ENCODE data around the gene CTLA4. TPM values are rescaled to one million over a fixed set of nuclear protein-coding genes. Genes with fewer than 3 reads are reported as not detected.

Gene CTLA4
- total RNA-seq, 1 donor from 2014 or later: not detected

DNA sequence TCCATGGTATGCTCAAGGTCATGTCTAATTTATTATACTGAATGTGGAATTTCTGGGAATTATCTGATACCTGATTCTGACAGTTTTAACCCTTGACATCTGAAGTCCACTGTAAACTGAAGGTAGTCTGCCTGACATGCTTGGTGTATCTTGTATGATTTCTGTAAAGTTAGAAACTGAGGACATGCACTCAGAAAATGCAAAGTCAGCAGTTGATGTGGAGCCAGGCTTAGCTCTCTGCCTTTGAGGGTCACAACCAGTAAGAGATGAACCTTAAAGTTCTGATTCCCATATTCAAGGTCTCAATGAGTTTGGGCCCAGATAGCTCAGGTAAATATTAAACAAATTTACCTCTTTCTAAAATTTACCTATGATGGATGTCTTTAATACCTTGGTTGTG lies 12.3 kb upstream of the CTLA4 start:
- Histone ChIP-seq H3K27me3 (ENCODE audit: control insufficient read depth in 3 of 3, insufficient read depth in 3 of 3, low read length in 3 of 3) (no peaks in the 10 kb centered on the region), H3K9ac (ENCODE audit: low read depth in 1 of 3, low read length in 3 of 3) (no peak overlapping the region), H3K4me1 (ENCODE audit: control insufficient read depth in 3 of 3, insufficient read depth in 3 of 3, low read length in 3 of 3) (no peaks in the 10 kb centered on the region), H3K4me3 (ENCODE audit: low read length in 3 of 3) (no peak overlapping the region), H3K27ac (ENCODE audit: low read depth, low read length) (no peak overlapping the region), H3K9me3 (ENCODE audit: control insufficient read depth in 3 of 3, low read length in 3 of 3) (no peaks in the 10 kb centered on the region), H3K36me3 (ENCODE audit: control insufficient read depth in 3 of 3, insufficient read depth in 3 of 3, low read length in 3 of 3) (no peaks in the 10 kb centered on the region)

DNA sequence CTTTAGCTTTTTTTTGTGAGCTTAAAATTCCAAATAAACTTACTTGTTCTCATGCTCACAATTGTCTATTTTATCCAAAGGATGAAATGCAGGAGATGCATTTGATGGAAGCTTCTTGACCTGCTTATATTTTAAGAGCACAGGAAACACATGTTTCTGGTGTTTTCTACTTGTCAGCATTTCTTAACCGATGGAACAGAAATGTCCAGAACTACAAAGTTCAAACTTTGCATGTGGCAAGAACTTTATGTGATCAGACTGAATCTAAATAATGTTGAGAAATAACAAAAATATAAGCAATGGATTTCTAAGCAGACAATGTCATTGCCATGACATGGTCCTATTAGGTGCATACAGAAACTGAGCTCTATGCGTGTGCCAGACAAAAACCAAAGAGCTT lies 9.9 kb upstream of the CTLA4 start:
- Histone ChIP-seq H3K36me3 (ENCODE audit: control insufficient read depth in 3 of 3, insufficient read depth in 3 of 3, low read length in 3 of 3) (no peaks in the 10 kb centered on the region), H3K4me1 (ENCODE audit: control insufficient read depth in 3 of 3, insufficient read depth in 3 of 3, low read length in 3 of 3) (no peaks in the 10 kb centered on the region), H3K9me3 (ENCODE audit: control insufficient read depth in 3 of 3, low read length in 3 of 3) (no peaks in the 10 kb centered on the region), H3K9ac (ENCODE audit: low read depth in 1 of 3, low read length in 3 of 3) (no peak overlapping the region), H3K4me3 (ENCODE audit: low read length in 3 of 3) (no peak overlapping the region), H3K27me3 (ENCODE audit: control insufficient read depth in 3 of 3, insufficient read depth in 3 of 3, low read length in 3 of 3) (no peaks in the 10 kb centered on the region), H3K27ac (ENCODE audit: low read depth, low read length) (no peak overlapping the region)

DNA sequence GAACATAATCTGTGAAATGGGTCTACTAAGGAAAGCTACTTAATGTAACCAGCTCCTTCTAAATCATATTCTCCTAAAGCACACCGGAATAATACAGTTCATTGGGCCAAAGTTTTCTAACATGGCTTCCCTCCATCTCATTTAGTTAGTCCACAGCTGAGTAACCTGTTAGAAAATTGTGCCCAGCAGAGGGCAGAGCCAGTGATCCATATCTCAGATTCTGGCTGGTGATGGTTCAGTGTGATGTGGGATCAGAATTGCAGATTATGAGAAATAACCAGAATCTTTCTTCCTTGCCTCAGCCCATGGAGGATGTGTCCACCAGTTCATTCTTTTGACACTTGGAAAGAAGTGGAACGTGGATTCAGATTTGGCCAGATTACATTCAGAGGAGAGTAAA lies 9.4 kb upstream of the CTLA4 start:
- no peak overlapping the region for H3K4me3 ChIP-seq (ENCODE audit: low read length in 3 of 3)
- H3K9me3 ChIP-seq (ENCODE audit: control insufficient read depth in 3 of 3, low read length in 3 of 3): no peaks in the 10 kb centered on the region
- H3K27ac ChIP-seq (ENCODE audit: low read depth, low read length): no peak overlapping the region
- H3K36me3 ChIP-seq (ENCODE audit: control insufficient read depth in 3 of 3, insufficient read depth in 3 of 3, low read length in 3 of 3): no peaks in the 10 kb centered on the region
- no peaks in the 10 kb centered on the region for H3K4me1 ChIP-seq (ENCODE audit: control insufficient read depth in 3 of 3, insufficient read depth in 3 of 3, low read length in 3 of 3)
- no peaks in the 10 kb centered on the region for H3K27me3 ChIP-seq (ENCODE audit: control insufficient read depth in 3 of 3, insufficient read depth in 3 of 3, low read length in 3 of 3)
- no peak overlapping the region for H3K9ac ChIP-seq (ENCODE audit: low read depth in 1 of 3, low read length in 3 of 3)

GRCh38 chr2:203859030-203859789 lies 8.4 kb upstream of the CTLA4 start:
- H3K36me3 ChIP-seq (ENCODE audit: control insufficient read depth in 3 of 3, insufficient read depth in 3 of 3, low read length in 3 of 3): no peaks in the 10 kb centered on the region
- H3K9ac ChIP-seq (ENCODE audit: low read depth in 1 of 3, low read length in 3 of 3): no peak overlapping the region

DNA sequence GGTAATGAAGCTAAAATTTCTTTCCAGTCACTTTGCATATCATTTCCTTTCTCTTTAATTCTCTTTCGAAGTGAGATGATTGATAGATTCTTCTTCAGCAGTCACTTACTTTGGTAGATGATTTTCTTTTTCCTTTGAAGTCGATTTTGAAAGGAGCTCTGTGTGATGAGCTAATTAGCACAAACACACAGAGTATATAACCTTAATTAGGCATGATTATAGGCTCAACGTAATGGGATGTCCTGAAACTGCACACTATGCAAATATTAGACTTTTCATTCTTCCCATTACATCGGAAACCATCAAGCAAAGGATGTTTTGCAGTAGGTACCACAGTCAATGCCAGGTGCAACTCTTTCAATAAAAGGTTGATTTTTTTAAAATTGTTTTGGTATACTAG lies 6.4 kb upstream of the CTLA4 start:
- no peaks in the 10 kb centered on the region for H3K36me3 ChIP-seq (ENCODE audit: control insufficient read depth in 3 of 3, insufficient read depth in 3 of 3, low read length in 3 of 3)
- no peak overlapping the region for H3K9ac ChIP-seq (ENCODE audit: low read depth in 1 of 3, low read length in 3 of 3)
- H3K4me1 ChIP-seq (ENCODE audit: control insufficient read depth in 3 of 3, insufficient read depth in 3 of 3, low read length in 3 of 3): no peaks in the 10 kb centered on the region
- H3K9me3 ChIP-seq (ENCODE audit: control insufficient read depth in 3 of 3, low read length in 3 of 3): no peaks in the 10 kb centered on the region
- no peak overlapping the region for H3K27ac ChIP-seq (ENCODE audit: low read depth, low read length)
- no peaks in the 10 kb centered on the region for H3K27me3 ChIP-seq (ENCODE audit: control insufficient read depth in 3 of 3, insufficient read depth in 3 of 3, low read length in 3 of 3)
- no peak overlapping the region for H3K4me3 ChIP-seq (ENCODE audit: low read length in 3 of 3)

More at GRCh38 chr2:203859030-203859789, 8.4 kb upstream of the CTLA4 start:
- no peak overlapping the region for H3K27ac ChIP-seq (ENCODE audit: low read depth, low read length)
- H3K4me1 ChIP-seq (ENCODE audit: control insufficient read depth in 3 of 3, insufficient read depth in 3 of 3, low read length in 3 of 3): no peaks in the 10 kb centered on the region
- H3K27me3 ChIP-seq (ENCODE audit: control insufficient read depth in 3 of 3, insufficient read depth in 3 of 3, low read length in 3 of 3): no peaks in the 10 kb centered on the region
- H3K4me3 ChIP-seq (ENCODE audit: low read length in 3 of 3): no peak overlapping the region
- no peaks in the 10 kb centered on the region for H3K9me3 ChIP-seq (ENCODE audit: control insufficient read depth in 3 of 3, low read length in 3 of 3)

DNA sequence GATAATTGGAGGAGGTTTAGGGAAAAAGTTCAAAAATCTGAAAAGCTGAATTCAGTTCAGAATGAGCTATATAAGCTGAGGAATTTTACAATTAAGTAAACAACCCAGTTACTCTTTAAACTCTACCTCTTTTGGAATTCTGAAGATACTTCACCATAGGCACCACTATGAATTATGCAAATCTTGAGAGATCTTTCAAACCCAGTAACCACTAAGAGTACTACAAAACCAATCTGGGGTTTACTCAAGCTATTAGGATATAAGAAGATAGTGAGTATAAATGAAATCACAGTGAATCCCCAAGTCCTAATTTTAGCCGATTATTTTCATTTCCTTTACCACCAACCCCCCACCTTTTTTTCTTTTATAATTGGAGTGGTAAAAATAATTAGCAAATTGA lies 6.0 kb upstream of the CTLA4 start:
- Histone ChIP-seq H3K36me3 (ENCODE audit: control insufficient read depth in 3 of 3, insufficient read depth in 3 of 3, low read length in 3 of 3) (no peaks in the 10 kb centered on the region), H3K9ac (ENCODE audit: low read depth in 1 of 3, low read length in 3 of 3) (no peak overlapping the region), H3K27ac (ENCODE audit: low read depth, low read length) (no peak overlapping the region), H3K27me3 (ENCODE audit: control insufficient read depth in 3 of 3, insufficient read depth in 3 of 3, low read length in 3 of 3) (no peaks in the 10 kb centered on the region), H3K4me3 (ENCODE audit: low read length in 3 of 3) (no peak overlapping the region), H3K9me3 (ENCODE audit: control insufficient read depth in 3 of 3, low read length in 3 of 3) (no peaks in the 10 kb centered on the region), H3K4me1 (ENCODE audit: control insufficient read depth in 3 of 3, insufficient read depth in 3 of 3, low read length in 3 of 3) (no peaks in the 10 kb centered on the region)

DNA sequence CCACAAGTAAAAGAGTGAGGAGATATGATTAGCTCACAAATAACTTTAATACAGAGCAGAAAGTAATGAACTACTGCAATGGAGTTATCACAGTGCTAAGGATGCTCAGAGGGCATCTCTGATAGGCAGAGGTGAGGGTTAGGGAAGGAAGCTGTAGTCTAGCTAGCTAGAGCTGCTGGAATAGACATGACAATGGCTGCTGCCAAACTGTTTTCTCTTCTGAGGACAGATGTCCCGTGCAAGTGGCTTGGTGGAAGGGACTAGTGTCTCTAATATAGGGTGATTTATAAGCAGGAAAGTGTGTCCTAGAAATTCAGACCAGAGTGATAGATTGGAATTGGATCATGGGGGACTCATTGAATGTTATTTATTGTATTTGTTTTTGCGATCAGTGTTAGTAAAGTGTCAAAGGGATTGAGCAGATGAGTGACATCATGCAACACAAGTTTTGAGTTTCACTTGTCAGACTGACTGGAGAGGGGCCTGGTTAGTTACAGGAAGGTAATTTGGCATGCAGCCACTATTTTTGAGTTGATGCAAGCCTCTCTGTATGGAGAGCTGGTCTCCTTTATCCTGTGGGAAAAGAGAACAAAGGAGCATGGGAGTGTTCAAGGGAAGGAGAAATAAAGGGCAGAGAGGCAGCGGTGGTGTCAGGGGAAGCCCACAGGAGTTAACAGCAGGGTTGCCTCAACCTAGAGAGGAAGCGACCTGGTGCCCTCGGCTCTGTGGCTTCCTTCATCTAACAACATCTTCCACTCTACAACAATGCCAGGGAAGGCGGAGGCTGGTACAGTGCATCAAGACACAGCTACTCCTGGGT lies 1.9 kb downstream of the CTLA4 start:
- Histone ChIP-seq H3K27ac (ENCODE audit: low read depth, low read length) (no peak overlapping the region), H3K27me3 (ENCODE audit: control insufficient read depth in 3 of 3, insufficient read depth in 3 of 3, low read length in 3 of 3) (no peaks in the 10 kb centered on the region), H3K36me3 (ENCODE audit: control insufficient read depth in 3 of 3, insufficient read depth in 3 of 3, low read length in 3 of 3) (no peaks in the 10 kb centered on the region), H3K9ac (ENCODE audit: low read depth in 1 of 3, low read length in 3 of 3) (no peak overlapping the region), H3K9me3 (ENCODE audit: control insufficient read depth in 3 of 3, low read length in 3 of 3) (no peaks in the 10 kb centered on the region), H3K4me3 (ENCODE audit: low read length in 3 of 3) (no peak overlapping the region), H3K4me1 (ENCODE audit: control insufficient read depth in 3 of 3, insufficient read depth in 3 of 3, low read length in 3 of 3) (peaks cover 0 to 4% (median 0%) of the 10 kb centered on the region in 3 donors)

DNA sequence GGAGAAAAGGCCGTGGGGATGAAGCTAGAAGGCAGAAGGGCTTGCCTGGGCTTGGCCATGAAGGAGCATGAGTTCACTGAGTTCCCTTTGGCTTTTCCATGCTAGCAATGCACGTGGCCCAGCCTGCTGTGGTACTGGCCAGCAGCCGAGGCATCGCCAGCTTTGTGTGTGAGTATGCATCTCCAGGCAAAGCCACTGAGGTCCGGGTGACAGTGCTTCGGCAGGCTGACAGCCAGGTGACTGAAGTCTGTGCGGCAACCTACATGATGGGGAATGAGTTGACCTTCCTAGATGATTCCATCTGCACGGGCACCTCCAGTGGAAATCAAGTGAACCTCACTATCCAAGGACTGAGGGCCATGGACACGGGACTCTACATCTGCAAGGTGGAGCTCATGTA lies 2.9 kb downstream of the CTLA4 start:
- Histone ChIP-seq H3K4me3 (ENCODE audit: low read length in 3 of 3) (no peak overlapping the region), H3K27me3 (ENCODE audit: control insufficient read depth in 3 of 3, insufficient read depth in 3 of 3, low read length in 3 of 3) (no peaks in the 10 kb centered on the region), H3K36me3 (ENCODE audit: control insufficient read depth in 3 of 3, insufficient read depth in 3 of 3, low read length in 3 of 3) (no peaks in the 10 kb centered on the region), H3K9ac (ENCODE audit: low read depth in 1 of 3, low read length in 3 of 3) (no peak overlapping the region), H3K4me1 (ENCODE audit: control insufficient read depth in 3 of 3, insufficient read depth in 3 of 3, low read length in 3 of 3) (peaks cover 0 to 4% (median 0%) of the 10 kb centered on the region in 3 donors), H3K9me3 (ENCODE audit: control insufficient read depth in 3 of 3, low read length in 3 of 3) (no peaks in the 10 kb centered on the region), H3K27ac (ENCODE audit: low read depth, low read length) (no peak overlapping the region)

- Histone ChIP-seq H3K9ac (ENCODE audit: low read depth in 1 of 3, low read length in 3 of 3) (no peak overlapping the region), H3K4me1 (ENCODE audit: control insufficient read depth in 3 of 3, insufficient read depth in 3 of 3, low read length in 3 of 3) (peaks cover 0 to 4% (median 0%) of the 10 kb centered on the region in 3 donors), H3K4me3 (ENCODE audit: low read length in 3 of 3) (no peak overlapping the region), H3K27me3 (ENCODE audit: control insufficient read depth in 3 of 3, insufficient read depth in 3 of 3, low read length in 3 of 3) (no peaks in the 10 kb centered on the region), H3K9me3 (ENCODE audit: control insufficient read depth in 3 of 3, low read length in 3 of 3) (no peaks in the 10 kb centered on the region), H3K36me3 (ENCODE audit: control insufficient read depth in 3 of 3, insufficient read depth in 3 of 3, low read length in 3 of 3) (no peaks in the 10 kb centered on the region), H3K27ac (ENCODE audit: low read depth, low read length) (no peak overlapping the region)
Observed at GRCh38 chr2:203870941-203871340, 3.4 kb downstream of the CTLA4 start.

- no peaks in the 10 kb centered on the region for H3K27me3 ChIP-seq (ENCODE audit: control insufficient read depth in 3 of 3, insufficient read depth in 3 of 3, low read length in 3 of 3)
- no peaks in the 10 kb centered on the region for H3K9me3 ChIP-seq (ENCODE audit: control insufficient read depth in 3 of 3, low read length in 3 of 3)
- no peak overlapping the region for H3K27ac ChIP-seq (ENCODE audit: low read depth, low read length)
- H3K4me3 ChIP-seq (ENCODE audit: low read length in 3 of 3): no peak overlapping the region
- H3K4me1 ChIP-seq (ENCODE audit: control insufficient read depth in 3 of 3, insufficient read depth in 3 of 3, low read length in 3 of 3): peaks cover 0 to 4% (median 0%) of the 10 kb centered on the region in 3 donors
- H3K9ac ChIP-seq (ENCODE audit: low read depth in 1 of 3, low read length in 3 of 3): no peak overlapping the region
- H3K36me3 ChIP-seq (ENCODE audit: control insufficient read depth in 3 of 3, insufficient read depth in 3 of 3, low read length in 3 of 3): no peaks in the 10 kb centered on the region
Observed at GRCh38 chr2:203871371-203871983, 3.9 kb downstream of the CTLA4 start.
